ENCODE data around the gene KRT71.
A peak's percentile ranks its signal among the peaks of the same experiment; 100 is the strongest.

KRT71 gene

DNA sequence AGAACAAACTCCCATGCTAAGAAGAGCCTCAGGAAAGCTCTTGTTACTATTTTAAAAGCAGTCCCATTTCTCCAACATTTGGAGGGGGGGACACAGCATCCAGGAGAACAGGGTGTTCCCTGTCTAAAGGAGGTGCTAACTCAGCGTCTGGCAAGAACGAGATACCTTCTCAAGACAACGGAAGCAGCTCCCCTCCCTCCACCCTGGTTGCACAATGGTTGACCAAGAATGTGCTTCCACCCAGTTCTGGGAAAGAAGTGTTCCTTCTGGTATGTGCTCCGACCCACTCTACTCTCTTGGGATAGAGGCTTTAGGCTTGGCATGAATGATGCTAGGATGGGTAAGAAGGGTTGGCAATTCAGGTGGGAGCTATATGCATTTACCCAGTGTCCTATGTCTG lies 58.4 kb downstream of the KRT71 start:
- peak; percentile 88 for DNase-seq (ENCODE audit: low read depth)
- no peak overlapping the region for H3K4me3 ChIP-seq (ENCODE audit: control insufficient read depth, low read depth, low read length)
- TF ChIP-seq, protein P1, sequence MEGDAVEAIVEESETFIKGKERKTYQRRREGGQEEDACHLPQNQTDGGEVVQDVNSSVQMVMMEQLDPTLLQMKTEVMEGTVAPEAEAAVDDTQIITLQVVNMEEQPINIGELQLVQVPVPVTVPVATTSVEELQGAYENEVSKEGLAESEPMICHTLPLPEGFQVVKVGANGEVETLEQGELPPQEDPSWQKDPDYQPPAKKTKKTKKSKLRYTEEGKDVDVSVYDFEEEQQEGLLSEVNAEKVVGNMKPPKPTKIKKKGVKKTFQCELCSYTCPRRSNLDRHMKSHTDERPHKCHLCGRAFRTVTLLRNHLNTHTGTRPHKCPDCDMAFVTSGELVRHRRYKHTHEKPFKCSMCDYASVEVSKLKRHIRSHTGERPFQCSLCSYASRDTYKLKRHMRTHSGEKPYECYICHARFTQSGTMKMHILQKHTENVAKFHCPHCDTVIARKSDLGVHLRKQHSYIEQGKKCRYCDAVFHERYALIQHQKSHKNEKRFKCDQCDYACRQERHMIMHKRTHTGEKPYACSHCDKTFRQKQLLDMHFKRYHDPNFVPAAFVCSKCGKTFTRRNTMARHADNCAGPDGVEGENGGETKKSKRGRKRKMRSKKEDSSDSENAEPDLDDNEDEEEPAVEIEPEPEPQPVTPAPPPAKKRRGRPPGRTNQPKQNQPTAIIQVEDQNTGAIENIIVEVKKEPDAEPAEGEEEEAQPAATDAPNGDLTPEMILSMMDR (conservative IDR thresholded peaks at IDR 0.05; ENCODE audit: control insufficient read depth, insufficient read depth, low read depth, low read length): no peak

DNA sequence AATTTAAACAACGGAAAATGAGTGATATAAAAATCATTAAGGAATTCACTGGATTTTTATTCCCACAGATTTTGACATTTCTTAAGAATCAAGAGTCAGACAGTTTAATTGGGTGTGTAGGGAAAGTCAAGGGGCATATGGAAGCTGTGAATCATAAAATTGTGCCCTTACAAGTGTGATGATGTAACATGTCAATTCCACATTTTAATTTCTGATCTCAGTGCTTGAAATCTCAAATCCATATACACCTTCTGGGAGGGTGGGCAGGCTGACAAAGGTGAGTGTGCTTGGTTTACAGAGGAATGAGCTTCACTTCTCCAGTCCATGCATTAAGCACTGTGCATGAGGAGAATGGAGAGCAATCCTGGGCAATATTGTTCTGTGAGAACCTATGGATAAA lies 58.8 kb downstream of the KRT71 start:
- peak; percentile 36 for DNase-seq (ENCODE audit: low read depth)
- no peak overlapping the region for H3K4me3 ChIP-seq (ENCODE audit: control insufficient read depth, low read depth, low read length)
- TF ChIP-seq, protein P1 (conservative IDR thresholded peaks at IDR 0.05; ENCODE audit: control insufficient read depth, insufficient read depth, low read depth, low read length): no peak
